Right hindlimb (tissue), 1 donor: ENCODE results near the gene LRRC23.
A peak's percentile ranks its signal among the peaks of the same experiment; 100 is the strongest.

ENCODE experiments used
- DNase-seq: peaks from one replicate; pipeline ENCODE4 v3.0.0-alpha.2; 2018

The LRRC23 gene

DNA sequence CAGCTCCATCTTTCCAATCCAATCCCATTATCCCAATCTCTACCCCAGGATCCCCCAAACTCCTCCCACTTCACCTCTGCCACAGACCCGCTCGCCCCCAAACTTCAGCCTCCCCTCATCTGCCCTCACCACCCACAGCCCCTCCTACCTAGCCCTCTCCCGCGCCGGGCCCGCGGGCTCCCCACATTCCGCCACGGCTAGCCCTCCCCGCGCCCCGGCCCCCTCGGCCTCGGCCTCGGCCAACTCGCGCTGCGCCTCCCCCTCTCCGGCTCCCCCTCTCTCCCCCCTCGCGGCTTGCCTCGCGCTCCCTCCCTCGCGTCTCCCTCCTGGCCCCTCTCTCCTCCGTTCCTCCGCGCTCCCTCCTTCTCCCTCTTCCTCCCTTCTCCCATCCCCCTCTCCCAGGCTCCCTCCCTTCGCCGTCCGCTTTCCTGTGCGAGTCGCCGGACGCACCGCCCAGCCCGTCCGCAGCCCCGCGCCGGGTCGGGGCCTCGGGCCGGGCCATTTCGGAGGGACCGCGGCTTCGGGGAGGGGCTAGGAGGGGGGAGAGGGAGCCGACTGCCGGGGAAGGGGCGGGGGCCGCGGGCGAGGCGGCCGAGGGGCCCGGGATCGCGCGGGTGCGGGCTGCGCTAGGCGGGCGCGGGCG is 22.9 kb downstream of the LRRC23 start, which contains the start of gene ATN1:
ATN1 (plus strand) TSS at position 581 of the 643 bp plus-strand sequence. CDS start 6,043 bp downstream, outside the sequence.
- DNase-seq = peak; percentile 95

DNA sequence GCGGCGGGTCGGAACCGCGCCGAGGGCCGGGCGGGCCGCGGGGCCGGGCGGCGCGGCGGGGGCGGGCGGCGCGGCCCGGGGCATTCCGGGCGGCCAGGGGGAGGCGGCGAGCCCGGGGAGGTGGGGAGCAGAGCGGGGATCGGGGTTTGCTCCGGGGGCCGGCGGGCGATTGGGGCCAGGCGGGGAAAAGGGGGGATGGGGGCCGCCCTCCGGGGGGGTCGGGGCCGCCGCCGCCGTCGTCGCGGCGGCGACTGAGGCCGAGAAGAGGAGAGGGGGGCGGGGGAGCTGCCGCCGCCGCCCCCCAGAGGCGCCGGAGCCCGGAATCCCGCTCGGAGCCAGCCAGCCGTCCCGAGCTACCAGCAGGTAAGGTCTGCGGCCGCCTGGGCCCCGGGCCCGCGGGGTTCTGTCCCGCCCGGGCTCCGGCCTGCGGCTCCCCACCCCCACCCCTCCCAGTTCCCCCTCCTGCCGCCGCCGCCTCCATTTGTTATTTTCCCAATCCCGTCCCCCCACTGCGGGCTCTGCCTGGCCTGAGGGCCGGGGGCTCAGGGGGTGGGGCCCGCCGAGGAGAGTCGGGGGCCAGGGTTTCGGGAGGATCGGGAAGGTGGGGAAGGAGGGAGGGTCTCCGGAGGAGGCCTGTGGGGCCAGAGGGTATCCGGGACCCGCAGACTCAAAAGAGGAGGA is 23.5 kb downstream of the LRRC23 start:
- DNase-seq = no peak

DNA sequence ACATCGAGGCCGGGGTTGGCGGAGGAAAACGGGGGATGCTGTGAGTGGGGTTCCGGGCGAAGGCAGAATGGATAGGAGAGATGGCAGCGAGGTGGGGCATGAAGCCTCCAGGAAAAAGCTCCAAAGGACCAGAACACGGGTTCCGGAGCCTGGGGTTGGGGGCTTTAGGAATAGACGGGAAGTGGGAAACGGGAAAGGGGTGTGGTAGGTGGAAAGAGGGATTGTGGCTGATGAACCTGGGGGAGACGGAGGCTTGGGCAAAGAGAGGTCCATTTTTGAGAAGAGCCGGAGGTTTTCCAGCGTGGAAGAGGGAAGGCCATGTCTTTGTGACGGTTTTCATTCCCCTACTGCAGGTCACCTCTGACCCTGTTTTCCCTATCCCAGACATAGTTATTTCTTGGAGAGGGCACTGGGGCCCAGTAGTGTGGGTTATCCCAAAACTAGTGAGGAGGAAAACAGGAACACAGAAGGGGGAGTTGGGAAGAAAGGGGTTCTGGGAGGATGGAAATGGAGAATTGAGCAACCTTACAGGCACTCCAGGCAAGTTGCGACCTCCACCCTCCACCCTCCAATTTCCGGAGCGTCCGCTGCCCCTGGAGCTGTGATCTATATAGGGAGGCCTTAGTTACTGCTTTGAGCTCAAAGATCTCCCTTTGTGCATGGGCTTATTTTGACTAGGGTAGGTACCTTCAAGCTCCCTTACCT is 24.2 kb downstream of the LRRC23 start:
- DNase-seq = no peak

DNA sequence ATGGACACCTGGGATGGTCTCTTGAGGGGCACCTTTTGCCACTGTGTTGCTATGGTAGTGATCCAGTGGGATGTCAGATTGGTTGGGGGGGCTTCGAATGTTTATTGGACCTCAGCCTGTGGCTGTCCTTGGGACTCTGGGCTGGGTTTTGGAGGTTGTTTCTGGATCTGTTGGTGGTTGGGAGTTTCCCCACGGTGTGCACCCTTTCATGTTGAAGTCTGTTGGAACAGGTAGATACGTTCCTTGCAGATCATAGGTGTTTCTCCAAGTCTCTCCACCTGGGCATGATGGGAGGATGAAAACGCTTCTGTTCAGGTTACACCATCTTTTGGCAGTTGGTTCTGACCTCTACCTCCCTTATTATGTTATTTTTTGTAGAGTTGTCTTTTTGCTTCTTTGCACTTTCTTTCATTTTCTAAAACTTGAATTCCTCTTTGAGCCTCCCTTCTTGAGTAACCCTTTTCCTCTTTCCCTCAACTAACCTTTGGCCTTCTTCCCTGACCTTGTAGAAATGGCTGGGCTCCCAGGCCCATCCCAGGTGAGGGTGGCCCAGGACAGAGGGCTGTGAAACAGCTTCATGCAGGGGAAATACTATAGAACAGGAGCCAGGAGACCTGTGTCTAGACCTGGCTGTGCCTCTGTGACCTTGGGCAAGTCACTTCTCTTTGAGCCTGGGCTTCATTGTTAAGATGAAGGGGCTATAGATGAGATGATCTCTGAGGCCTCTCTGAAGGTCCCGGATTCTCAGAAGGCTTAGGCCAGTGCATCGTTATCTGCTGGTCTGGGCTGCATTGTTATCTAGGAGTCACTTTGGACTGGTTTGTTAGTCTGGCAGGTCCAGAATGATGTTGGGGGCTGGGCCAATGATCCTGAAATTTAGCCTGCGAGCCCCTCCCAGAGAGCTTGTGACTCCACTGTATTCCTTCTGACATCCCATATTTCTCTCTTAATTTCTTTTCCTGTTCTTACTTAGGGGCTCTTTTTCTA is 25.1 kb downstream of the LRRC23 start:
- no peak for DNase-seq

DNA sequence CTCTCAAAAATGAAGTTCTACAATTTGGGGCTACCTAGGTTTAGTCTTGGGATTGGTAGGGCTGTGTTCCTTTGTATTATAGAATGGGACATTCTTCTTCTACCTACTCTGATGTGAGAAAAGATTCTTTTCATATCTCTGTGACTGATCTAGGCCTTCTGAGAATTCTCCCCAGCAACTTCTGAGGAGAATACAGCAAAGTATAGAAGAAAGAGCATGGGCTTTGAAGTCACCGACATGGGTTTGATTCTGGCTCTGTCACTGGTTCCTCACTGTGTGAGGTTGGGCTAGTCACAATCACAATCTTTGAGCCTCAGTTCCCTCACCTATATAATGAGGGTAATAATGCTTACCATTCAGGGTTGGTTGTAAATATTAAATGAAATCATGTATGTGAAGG is 28.1 kb downstream of the LRRC23 start:
- DNase-seq = no peak

DNA sequence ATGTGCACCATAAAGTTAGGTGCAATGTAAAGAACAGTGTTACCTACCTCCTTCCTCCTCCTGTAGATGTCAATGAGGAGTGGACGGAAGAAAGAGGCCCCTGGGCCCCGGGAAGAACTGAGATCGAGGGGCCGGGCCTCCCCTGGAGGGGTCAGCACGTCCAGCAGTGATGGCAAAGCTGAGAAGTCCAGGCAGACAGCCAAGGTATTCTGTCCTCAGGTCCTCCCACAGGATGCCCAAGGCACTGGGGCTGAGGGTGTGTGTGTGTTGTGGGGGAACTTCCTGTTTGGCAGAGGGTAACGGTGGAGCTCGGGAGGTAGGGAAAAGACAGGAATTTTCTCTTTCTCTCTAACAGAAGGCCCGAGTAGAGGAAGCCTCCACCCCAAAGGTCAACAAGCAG is 29.5 kb downstream of the LRRC23 start:
- DNase-seq = no peak

DNA sequence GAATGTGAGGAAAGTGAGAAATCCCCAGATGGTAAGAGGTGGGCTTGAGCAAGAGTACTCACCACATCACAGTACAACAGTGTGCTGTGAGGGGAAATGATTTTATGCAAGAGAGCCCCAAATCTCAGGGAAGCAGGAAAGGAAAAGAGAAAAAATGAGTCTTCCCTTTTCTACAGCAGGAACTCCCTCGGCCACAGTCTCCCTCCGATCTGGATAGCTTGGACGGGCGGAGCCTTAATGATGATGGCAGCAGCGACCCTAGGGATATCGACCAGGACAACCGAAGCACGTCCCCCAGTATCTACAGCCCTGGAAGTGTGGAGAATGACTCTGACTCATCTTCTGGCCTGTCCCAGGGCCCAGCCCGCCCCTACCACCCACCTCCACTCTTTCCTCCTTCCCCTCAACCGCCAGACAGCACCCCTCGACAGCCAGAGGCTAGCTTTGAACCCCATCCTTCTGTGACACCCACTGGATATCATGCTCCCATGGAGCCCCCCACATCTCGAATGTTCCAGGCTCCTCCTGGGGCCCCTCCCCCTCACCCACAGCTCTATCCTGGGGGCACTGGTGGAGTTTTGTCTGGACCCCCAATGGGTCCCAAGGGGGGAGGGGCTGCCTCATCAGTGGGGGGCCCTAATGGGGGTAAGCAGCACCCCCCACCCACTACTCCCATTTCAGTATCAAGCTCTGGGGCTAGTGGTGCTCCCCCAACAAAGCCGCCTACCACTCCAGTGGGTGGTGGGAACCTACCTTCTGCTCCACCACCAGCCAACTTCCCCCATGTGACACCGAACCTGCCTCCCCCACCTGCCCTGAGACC is 31.0 kb downstream of the LRRC23 start:
- no peak for DNase-seq

DNA sequence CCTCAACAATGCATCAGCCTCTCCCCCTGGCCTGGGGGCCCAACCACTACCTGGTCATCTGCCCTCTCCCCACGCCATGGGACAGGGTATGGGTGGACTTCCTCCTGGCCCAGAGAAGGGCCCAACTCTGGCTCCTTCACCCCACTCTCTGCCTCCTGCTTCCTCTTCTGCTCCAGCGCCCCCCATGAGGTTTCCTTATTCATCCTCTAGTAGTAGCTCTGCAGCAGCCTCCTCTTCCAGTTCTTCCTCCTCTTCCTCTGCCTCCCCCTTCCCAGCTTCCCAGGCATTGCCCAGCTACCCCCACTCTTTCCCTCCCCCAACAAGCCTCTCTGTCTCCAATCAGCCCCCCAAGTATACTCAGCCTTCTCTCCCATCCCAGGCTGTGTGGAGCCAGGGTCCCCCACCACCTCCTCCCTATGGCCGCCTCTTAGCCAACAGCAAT is 31.6 kb downstream of the LRRC23 start:
- DNase-seq = no peak

DNA sequence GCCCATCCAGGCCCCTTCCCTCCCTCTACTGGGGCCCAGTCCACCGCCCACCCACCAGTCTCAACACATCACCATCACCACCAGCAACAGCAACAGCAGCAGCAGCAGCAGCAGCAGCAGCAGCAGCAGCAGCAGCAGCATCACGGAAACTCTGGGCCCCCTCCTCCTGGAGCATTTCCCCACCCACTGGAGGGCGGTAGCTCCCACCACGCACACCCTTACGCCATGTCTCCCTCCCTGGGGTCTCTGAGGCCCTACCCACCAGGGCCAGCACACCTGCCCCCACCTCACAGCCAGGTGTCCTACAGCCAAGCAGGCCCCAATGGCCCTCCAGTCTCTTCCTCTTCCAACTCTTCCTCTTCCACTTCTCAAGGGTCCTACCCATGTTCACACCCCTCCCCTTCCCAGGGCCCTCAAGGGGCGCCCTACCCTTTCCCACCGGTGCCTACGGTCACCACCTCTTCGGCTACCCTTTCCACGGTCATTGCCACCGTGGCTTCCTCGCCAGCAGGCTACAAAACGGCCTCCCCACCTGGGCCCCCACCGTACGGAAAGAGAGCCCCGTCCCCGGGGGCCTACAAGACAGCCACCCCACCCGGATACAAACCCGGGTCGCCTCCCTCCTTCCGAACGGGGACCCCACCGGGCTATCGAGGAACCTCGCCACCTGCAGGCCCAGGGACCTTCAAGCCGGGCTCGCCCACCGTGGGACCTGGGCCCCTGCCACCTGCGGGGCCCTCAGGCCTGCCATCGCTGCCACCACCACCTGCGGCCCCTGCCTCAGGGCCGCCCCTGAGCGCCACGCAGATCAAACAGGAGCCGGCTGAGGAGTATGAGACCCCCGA is 32.2 kb downstream of the LRRC23 start:
- DNase-seq = peak; percentile 72

DNA sequence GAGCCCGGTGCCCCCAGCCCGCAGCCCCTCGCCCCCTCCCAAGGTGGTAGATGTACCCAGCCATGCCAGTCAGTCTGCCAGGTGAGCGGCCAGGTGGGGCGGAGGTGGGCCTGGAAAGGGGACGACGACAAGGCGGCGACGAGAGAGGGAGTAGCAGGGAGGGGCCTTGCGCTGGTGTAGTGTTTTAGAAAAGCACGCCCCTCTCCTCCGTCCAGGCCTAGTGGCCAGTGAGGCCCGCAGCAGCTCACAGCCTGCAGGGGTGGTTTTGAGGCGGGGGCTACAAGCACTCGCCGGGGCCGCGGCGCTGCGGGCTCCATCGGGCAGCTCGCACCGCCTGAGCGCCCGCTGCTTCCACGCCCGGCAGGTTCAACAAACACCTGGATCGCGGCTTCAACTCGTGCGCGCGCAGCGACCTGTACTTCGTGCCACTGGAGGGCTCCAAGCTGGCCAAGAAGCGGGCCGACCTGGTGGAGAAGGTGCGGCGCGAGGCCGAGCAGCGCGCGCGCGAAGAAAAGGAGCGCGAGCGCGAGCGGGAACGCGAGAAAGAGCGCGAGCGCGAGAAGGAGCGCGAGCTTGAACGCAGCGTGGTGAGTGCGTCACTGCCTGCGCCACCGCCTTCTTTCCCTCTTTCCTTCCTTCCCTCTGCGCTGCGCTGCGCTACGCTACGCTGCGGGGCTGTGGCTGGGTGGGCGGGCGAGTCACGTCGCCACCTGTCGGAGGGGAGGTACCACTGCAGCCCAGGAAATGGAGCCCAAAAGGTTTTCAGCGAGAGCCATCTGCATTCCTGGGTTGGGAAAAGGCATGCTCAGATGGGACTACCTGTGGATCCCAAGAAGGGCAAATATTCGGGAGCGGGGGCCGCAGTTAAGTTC is 33.1 kb downstream of the LRRC23 start:
- peak; percentile 95 for DNase-seq

DNA sequence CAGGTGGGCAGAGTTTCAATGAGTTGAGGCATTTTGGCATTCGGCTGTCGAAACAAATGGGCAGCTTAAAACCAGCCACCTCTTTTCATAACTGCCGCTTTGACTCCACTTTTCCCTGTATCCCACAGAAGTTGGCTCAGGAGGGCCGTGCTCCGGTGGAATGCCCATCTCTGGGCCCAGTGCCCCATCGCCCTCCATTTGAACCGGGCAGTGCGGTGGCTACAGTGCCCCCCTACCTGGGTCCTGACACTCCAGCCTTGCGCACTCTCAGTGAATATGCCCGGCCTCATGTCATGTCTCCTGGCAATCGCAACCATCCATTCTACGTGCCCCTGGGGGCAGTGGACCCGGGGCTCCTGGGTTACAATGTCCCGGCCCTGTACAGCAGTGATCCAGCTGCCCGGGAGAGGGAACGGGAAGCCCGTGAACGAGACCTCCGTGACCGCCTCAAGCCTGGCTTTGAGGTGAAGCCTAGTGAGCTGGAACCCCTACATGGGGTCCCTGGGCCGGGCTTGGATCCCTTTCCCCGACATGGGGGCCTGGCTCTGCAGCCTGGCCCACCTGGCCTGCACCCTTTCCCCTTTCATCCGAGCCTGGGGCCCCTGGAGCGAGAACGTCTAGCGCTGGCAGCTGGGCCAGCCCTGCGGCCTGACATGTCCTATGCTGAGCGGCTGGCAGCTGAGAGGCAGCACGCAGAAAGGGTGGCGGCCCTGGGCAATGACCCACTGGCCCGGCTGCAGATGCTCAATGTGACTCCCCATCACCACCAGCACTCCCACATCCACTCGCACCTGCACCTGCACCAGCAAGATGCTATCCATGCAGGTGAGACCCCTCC is 34.0 kb downstream of the LRRC23 start:
- peak; percentile 49 for DNase-seq

DNA sequence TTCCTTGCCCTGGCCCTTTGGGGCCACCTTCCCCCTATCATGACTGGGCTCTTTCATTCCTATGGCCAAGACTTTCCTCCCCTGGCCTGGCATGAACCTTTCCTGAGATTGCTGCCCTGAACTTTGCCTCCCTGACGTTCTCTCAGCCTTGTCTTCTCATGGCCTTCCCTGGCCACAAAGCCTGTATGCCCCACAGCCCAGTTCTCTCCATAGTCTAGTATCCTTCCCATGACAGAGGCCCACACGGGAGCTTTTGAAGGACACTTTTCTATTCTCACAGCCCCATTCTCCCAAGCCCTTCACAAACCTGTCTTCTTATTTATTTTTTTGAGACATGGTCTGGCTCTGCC is 34.5 kb downstream of the LRRC23 start:
- DNase-seq = no peak

DNA sequence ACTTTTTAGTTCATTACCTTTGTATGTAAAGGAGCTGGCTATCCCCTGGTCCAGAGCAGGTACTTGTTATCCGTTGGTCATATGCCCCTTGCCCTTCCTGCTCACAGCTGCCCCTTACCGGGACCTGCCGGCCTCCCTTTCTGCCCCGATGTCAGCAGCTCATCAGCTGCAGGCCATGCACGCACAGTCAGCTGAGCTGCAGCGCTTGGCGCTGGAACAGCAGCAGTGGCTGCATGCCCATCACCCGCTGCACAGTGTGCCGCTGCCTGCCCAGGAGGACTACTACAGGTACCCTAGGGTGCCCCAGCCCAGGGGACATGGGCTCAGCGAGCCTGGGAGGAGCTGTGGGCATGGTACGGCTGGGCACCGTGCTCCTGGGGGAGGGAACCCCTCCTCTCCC is 36.6 kb downstream of the LRRC23 start:
- no peak for DNase-seq

DNA sequence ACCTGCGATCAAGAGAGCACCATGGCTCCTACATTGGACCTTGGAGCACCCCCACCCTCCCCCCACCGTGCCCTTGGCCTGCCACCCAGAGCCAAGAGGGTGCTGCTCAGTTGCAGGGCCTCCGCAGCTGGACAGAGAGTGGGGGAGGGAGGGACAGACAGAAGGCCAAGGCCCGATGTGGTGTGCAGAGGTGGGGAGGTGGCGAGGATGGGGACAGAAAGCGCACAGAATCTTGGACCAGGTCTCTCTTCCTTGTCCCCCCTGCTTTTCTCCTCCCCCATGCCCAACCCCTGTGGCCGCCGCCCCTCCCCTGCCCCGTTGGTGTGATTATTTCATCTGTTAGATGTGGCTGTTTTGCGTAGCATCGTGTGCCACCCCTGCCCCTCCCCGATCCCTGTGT is 37.2 kb downstream of the LRRC23 start:
- DNase-seq = no peak

DNA sequence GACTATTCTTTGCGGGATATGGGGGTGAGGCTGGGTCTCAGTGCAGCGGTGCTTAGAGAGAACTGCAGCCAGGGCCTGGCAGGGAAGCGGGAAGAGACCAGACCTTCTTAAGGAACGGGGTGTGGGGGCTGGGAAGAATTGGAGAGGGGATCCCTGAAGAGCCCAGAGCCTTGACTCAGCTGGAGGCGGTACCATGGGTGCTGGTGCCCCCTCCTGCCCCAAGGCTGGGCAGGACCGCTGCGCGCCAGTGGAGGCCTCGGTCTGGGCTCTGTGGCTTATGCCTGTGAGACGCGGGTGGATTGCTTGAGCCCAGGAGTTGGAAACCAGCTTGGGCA is 37.7 kb downstream of the LRRC23 start:
- no peak for DNase-seq

DNA sequence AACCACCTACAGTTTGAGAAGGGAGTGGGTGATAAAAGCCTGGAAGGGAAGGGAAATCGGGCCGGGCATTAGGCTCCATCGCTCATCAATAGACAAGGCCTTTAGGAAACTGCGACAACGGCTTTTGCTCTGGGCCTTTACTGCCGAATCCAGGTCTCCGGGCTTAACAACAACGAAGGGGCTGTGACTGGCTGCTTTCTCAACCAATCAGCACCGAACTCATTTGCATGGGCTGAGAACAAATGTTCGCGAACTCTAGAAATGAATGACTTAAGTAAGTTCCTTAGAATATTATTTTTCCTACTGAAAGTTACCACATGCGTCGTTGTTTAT is 38.7 kb downstream of the LRRC23 start:
- DNase-seq = peak; percentile 88

DNA sequence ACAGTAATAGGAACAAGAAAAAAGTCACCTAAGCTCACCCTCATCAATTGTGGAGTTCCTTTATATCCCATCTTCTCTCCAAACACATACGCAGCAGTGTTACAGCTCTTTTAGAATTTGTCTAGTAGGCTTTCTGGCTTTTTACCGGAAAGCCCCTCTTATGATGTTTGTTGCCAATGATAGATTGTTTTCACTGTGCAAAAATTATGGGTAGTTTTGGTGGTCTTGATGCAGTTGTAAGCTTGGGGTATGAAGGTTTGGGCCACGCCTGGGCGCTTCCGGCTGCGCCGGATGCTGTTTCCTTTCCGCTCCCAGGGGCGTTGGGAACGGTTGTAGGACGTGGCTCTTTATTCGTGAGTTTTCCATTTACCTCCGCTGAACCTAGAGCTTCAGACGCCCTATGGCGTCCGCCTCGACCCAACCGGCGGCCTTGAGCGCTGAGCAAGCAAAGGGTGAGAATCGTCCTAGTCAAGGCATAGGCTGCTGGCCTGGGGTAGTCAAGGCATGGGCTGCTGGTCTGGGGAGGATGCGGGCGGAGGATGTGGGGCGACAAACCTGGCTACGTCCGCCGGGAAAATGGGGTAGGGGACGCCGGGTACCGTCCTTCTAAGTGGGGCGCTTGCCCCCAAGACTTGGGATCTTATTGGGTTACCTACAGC is 39.2 kb downstream of the LRRC23 start, which contains the start of the genes C12orf57 and RNU7-1:
C12orf57 (plus strand) TSS at position 301 of the 659 bp plus-strand sequence; CDS start at position 401, 100 bp downstream.
RNU7-1 (plus strand) TSS at position 95 of the 659 bp plus-strand sequence.
- peak; percentile 92 for DNase-seq
